Esophagus muscularis mucosa (tissue), 4 donors: ENCODE results near the gene ARSA. TPM values are rescaled to one million over a fixed set of nuclear protein-coding genes. Genes with fewer than 3 reads are reported as not detected.

Experiments
- DNase-seq: peaks from one replicate; pipeline ENCODE4 v3.0.0-alpha.2; 2017; ENCODE audit errors: extremely low spot score
- H3K27ac ChIP-seq, 4 donors: fragments of 200-600 bp; sonication (generic); replicated peaks in 1 of 4; 1 replicate in 3 of 4; 2 replicates in 1 of 4; pipeline ENCODE4 v1.5.1; 2016 to 2019; ENCODE audit warnings: mild to moderate bottlenecking in 1 of 4
- H3K27me3 ChIP-seq, 4 donors: fragments of 200-600 bp; sonication (generic); one replicate each; pipeline versions ENCODE4 v1.5.1 to v1.6.0; 2016 to 2019
- H3K36me3 ChIP-seq, 4 donors: fragments of 200-600 bp; sonication (generic); one replicate each; pipeline ENCODE4 v1.5.1; 2016 to 2019
- H3K4me1 ChIP-seq, 4 donors: fragments of 200-600 bp; sonication (generic); one replicate each; pipeline ENCODE4 v1.5.1; 2016 to 2019
- H3K4me3 ChIP-seq, 4 donors: fragments of 200-600 bp; sonication (generic); 1 replicate in 2 of 4; 2 replicates in 2 of 4; pipeline ENCODE4 v1.5.1; 2016 to 2019; ENCODE audit warnings: mild to moderate bottlenecking in 4 of 4, moderate library complexity in 1 of 4
- H3K9me3 ChIP-seq, 4 donors: fragments of 200-600 bp; sonication (generic); 1 replicate in 3 of 4; 2 replicates in 1 of 4; pipeline ENCODE4 v1.5.1; 2016 to 2019
- EP300 ChIP-seq: sonication (generic); formaldehyde crosslinking; IDR thresholded peaks from one replicate; pipeline ENCODE4 v1.6.1; 2017; ENCODE audit warnings: antibody characterized with exemption
- POLR2A ChIP-seq: fragments of 450-650 bp; IDR thresholded peaks from one replicate; pipeline ENCODE4 v1.6.1; 2017; ENCODE audit warnings: antibody characterized with exemption, moderate library complexity, mild to moderate bottlenecking, low read depth
- POLR2AphosphoS5 ChIP-seq, 2 donors: sonication (generic); formaldehyde crosslinking; IDR thresholded peaks; one replicate each; pipeline ENCODE4 v1.6.1; 2017; ENCODE audit warnings: antibody characterized with exemption in 2 of 2
- WGBS: methylation state at CpG from one replicate; pipeline ENCODE4 v1.1.5; 2018; 5-methylcytosine and 5-hydroxymethylcytosine counted together
- intact Hi-C: fragments of 100-400 bp; cut with DNase I; formaldehyde crosslinking; loops from one replicate; pipeline ENCODE4 v1.15.1; 2023
- small RNA-seq, 3 donors: library from RNA; depleted of rRNA; stranded (forward); fragments of <200 nt; gene quantifications; one replicate each; pipeline ENCODE3, GENCODE V24; 2016
- total RNA-seq, 4 donors: library from RNA; depleted of rRNA; stranded (reverse); fragments of >200 nt; gene quantifications; one replicate each; pipeline versions ENCODE4 v1.1.0 to v1.2.1, GENCODE V29; 2016
- TF ChIP-seq, protein P1 (sequence below), 3 experiments: fragments of 200-600 bp in 2 of 3; fragments of 450-650 bp in 1 of 3; sonication (generic) in 2 of 3; IDR thresholded peaks; one replicate each; pipeline ENCODE4 v1.5.1; 2017 to 2019; ENCODE audit warnings: antibody characterized with exemption in 3 of 3, mild to moderate bottlenecking in 2 of 3, moderate library complexity in 1 of 3

Gene ARSA
- total RNA-seq, 4 donors from 2014 or later: 24.5 to 49.4 (median 28.8) TPM

DNA sequence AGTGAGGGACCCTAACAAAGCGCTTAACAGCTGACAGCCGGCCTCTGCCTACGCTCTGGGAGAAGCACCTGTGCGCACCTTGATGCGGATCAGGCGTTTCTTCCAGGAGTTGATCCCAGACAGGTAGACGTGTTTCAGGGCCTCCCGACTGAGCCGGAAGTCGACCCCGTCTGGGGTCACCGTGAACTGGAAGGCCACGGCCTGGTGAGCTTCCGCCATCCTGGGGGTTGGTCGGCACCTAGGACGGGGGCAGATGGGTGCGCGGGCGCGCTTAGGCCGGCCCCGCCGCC lies 50.3 kb downstream of the ARSA start:
- intact Hi-C loops: no loop called here
- TF ChIP-seq EP300 (no peak), POLR2A (no peak), POLR2AphosphoS5 (IDR thresholded peaks at IDR 0.05) (no peak)
- TF ChIP-seq, protein P1, sequence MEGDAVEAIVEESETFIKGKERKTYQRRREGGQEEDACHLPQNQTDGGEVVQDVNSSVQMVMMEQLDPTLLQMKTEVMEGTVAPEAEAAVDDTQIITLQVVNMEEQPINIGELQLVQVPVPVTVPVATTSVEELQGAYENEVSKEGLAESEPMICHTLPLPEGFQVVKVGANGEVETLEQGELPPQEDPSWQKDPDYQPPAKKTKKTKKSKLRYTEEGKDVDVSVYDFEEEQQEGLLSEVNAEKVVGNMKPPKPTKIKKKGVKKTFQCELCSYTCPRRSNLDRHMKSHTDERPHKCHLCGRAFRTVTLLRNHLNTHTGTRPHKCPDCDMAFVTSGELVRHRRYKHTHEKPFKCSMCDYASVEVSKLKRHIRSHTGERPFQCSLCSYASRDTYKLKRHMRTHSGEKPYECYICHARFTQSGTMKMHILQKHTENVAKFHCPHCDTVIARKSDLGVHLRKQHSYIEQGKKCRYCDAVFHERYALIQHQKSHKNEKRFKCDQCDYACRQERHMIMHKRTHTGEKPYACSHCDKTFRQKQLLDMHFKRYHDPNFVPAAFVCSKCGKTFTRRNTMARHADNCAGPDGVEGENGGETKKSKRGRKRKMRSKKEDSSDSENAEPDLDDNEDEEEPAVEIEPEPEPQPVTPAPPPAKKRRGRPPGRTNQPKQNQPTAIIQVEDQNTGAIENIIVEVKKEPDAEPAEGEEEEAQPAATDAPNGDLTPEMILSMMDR (IDR thresholded peaks at IDR 0.05): no peak
- Histone ChIP-seq H3K4me3 (peak overlapping the region; percentile 36 to 60 (median 51)), H3K9me3 (no peaks in the 10 kb centered on the region), H3K27me3 (peaks cover 0 to 8% (median 0%) of the 10 kb centered on the region in 4 donors), H3K4me1 (peaks cover 31 to 51% (median 41%) of the 10 kb centered on the region in 4 donors), H3K27ac (no peak overlapping the region), H3K36me3 (peaks cover 0 to 53% (median 38%) of the 10 kb centered on the region in 4 donors)
- WGBS: 97% methylated on average over 6 of the region's 23 CpGs
- no peak for DNase-seq

- TF ChIP-seq POLR2A (no peak), POLR2AphosphoS5 (IDR thresholded peaks at IDR 0.05) (no peak), EP300 (no peak)
- TF ChIP-seq, protein P1 (IDR thresholded peaks at IDR 0.05): no peak
- intact Hi-C loops: no loop called here
- Histone ChIP-seq H3K36me3 (peaks cover 0 to 57% (median 40%) of the 10 kb centered on the region in 4 donors), H3K4me1 (peaks cover 30 to 49% (median 41%) of the 10 kb centered on the region in 4 donors), H3K27ac (no peak overlapping the region), H3K4me3 (peak overlapping the region; percentile 36 to 60 (median 51)), H3K27me3 (peaks cover 0 to 8% (median 0%) of the 10 kb centered on the region in 4 donors), H3K9me3 (no peaks in the 10 kb centered on the region)
- no peak for DNase-seq
- WGBS: 87% methylated on average over 15 of the region's 18 CpGs
Observed at GRCh38 chr22:50576806-50577696, 50.9 kb downstream of the ARSA start.

DNA sequence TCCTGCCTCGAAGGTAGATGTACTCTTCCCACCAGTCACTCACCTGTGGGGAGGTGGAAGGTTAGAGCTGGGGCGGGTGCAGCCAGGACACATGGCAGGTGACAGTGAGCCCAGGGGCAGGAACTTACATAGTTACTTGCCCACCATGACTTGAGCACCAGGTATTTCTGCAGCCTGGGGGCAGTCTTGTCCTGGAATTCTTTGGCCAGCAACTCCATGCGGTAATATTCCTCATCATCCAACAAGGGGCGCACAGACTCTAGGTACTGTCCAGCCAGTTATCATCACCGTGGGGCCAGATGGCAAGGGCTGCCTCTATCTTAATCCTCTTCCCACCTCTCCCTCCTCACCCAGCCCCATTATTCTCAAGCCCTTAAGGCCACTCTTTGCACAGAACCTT lies 51.9 kb downstream of the ARSA start:
- Histone ChIP-seq H3K4me1 (peaks cover 20 to 40% (median 31%) of the 10 kb centered on the region in 4 donors), H3K36me3 (peaks cover 7 to 63% (median 47%) of the 10 kb centered on the region in 4 donors), H3K27ac (no peak overlapping the region), H3K27me3 (peaks cover 0 to 8% (median 0%) of the 10 kb centered on the region in 4 donors), H3K9me3 (no peaks in the 10 kb centered on the region), H3K4me3 (no peak overlapping the region)
- intact Hi-C loops: no loop called here
- TF ChIP-seq POLR2AphosphoS5 (IDR thresholded peaks at IDR 0.05) (no peak), EP300 (no peak), POLR2A (no peak)
- TF ChIP-seq, protein P1 (IDR thresholded peaks at IDR 0.05): peak in 1 of 3 experiments; percentile 9
- 53% methylated on average over 3 of the region's 5 CpGs for WGBS
- DNase-seq: no peak

- no peaks in the 10 kb centered on the region for H3K9me3 ChIP-seq
- no peak overlapping the region for H3K27ac ChIP-seq
- no peak for TF ChIP-seq POLR2AphosphoS5 (IDR thresholded peaks at IDR 0.05)
- TF ChIP-seq, protein P1 (IDR thresholded peaks at IDR 0.05): no peak
- no peak for TF ChIP-seq POLR2A
- TF ChIP-seq EP300: no peak
- no peak for DNase-seq
- H3K4me1 ChIP-seq: peaks cover 20 to 35% (median 27%) of the 10 kb centered on the region in 4 donors
- no peak overlapping the region for H3K4me3 ChIP-seq
- H3K36me3 ChIP-seq: peaks cover 7 to 63% (median 47%) of the 10 kb centered on the region in 4 donors
- intact Hi-C loops: no loop called here
- H3K27me3 ChIP-seq: peaks cover 0 to 8% (median 0%) of the 10 kb centered on the region in 4 donors
- WGBS: 88% methylated on average over 4 of the region's 8 CpGs
Observed at GRCh38 chr22:50575426-50575941, 52.5 kb downstream of the ARSA start.

Small RNA genes lying within 50 kb of the gene (small RNA-seq; reads per million reads assigned to genes)
- gene RF00019: 0 reads per million in 3 donors

Other genes starting within 250 kb of the ARSA start
- gene SBF1, start 153.1 kb downstream of the ARSA start, total RNA-seq: 100 to 1,000 TPM in 2 of 4 donors, 10 to 100 TPM in 2; 56.1 to 121 (median 86.9) TPM
- gene ADM2, start 146.6 kb downstream of the ARSA start, total RNA-seq: under 1 TPM in 1 of 4 donors, not detected in 3; under 0.01 TPM
- gene MIOX, start 141.3 kb downstream of the ARSA start, total RNA-seq: not detected
- 10 to 100 TPM; 34.9 to 67.1 (median 46.8) TPM for gene LMF2, start 120.5 kb downstream of the ARSA start, total RNA-seq
- gene NCAPH2, start 119.9 kb downstream of the ARSA start, total RNA-seq: 10 to 100 TPM; 30.3 to 44.6 (median 41.7) TPM
- 1 to 10 TPM in 2 of 4 donors, not detected in 2; 3.1 to 5.1 TPM for gene SCO2, start 102.6 kb downstream of the ARSA start, total RNA-seq
- 10 to 100 TPM; 27.4 to 79.2 (median 35.9) TPM for gene TYMP, start 98.1 kb downstream of the ARSA start, total RNA-seq
- under 1 TPM in 1 of 4 donors, not detected in 3; 0.17 TPM for gene KLHDC7B, start 82.3 kb downstream of the ARSA start, total RNA-seq
- not detected for gene SYCE3, start 65.2 kb downstream of the ARSA start, total RNA-seq
- 10 to 100 TPM in 2 of 4 donors, 1 to 10 TPM in 2; 5.0 to 19.6 (median 14.6) TPM for gene CPT1B, start 49.7 kb downstream of the ARSA start, total RNA-seq
- gene CHKB, start 45.3 kb downstream of the ARSA start, total RNA-seq: 10 to 100 TPM; 20.7 to 43.5 (median 33.0) TPM
- gene MAPK8IP2, start 27.4 kb downstream of the ARSA start, total RNA-seq: 1 to 10 TPM; 1.2 to 4.2 (median 3.4) TPM
- gene SHANK3, start 44.7 kb upstream of the ARSA start, total RNA-seq: 10 to 100 TPM in 3 of 4 donors, 1 to 10 TPM in 1; 7.0 to 21.1 (median 16.0) TPM
- gene ACR, start 110.1 kb upstream of the ARSA start, total RNA-seq: under 1 TPM in 2 of 4 donors, not detected in 2; 0.42 to 0.46 TPM
- 10 to 100 TPM in 3 of 4 donors, 1 to 10 TPM in 1; 9.9 to 18.3 (median 12.4) TPM for gene RABL2B, start 155.5 kb upstream of the ARSA start, total RNA-seq